Suprapubic skin (tissue), 4 donors: ENCODE measurements around the gene B3GLCT.

ENCODE experiments used
- CTCF ChIP-seq, 2 donors: fragments of 200-600 bp in 1 of 2; fragments of 450-650 bp in 1 of 2; sonication (generic) in 1 of 2; IDR thresholded peaks; one replicate each; pipeline ENCODE4 v1.5.1; 2016 to 2019; ENCODE audit warnings: antibody characterized with exemption in 2 of 2, mild to moderate bottlenecking in 1 of 2, moderate library complexity in 1 of 2
- POLR2A ChIP-seq, 2 donors: fragments of 450-650 bp; IDR thresholded peaks; one replicate each; pipeline ENCODE4 v1.6.1; 2017; ENCODE audit warnings: antibody characterized with exemption in 2 of 2, mild to moderate bottlenecking in 2 of 2, moderate library complexity in 2 of 2
- POLR2AphosphoS5 ChIP-seq, 3 donors: sonication (generic); formaldehyde crosslinking; IDR thresholded peaks; one replicate each; pipeline ENCODE4 v1.6.1; 2017; ENCODE audit warnings: antibody characterized with exemption in 3 of 3

DNA sequence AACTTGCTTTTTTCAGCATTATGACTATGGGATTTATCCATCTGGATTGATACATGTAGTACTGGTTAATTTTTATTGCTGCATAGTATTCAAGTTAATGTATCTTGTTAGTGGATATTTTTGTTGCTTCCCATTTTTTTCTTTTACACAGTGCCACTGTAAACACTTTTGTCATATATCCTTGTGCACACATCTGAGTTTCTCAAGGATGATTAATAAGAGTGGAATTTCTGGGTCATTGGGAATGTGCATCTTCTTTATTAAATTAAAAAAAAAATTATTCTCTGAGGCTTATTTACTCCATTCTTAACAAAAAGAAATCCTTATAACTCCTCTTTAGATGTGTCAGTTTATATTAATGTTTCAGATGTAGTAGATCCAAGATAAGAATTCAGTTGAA is 27.3 kb downstream of the B3GLCT start:
- no peak for TF ChIP-seq POLR2A (IDR thresholded peaks at IDR 0.05)
- no peak for TF ChIP-seq CTCF (IDR thresholded peaks at IDR 0.05)
- no peak for TF ChIP-seq POLR2AphosphoS5 (IDR thresholded peaks at IDR 0.05)
